ENCODE measurements around the gene ATRNL1.

DNA sequence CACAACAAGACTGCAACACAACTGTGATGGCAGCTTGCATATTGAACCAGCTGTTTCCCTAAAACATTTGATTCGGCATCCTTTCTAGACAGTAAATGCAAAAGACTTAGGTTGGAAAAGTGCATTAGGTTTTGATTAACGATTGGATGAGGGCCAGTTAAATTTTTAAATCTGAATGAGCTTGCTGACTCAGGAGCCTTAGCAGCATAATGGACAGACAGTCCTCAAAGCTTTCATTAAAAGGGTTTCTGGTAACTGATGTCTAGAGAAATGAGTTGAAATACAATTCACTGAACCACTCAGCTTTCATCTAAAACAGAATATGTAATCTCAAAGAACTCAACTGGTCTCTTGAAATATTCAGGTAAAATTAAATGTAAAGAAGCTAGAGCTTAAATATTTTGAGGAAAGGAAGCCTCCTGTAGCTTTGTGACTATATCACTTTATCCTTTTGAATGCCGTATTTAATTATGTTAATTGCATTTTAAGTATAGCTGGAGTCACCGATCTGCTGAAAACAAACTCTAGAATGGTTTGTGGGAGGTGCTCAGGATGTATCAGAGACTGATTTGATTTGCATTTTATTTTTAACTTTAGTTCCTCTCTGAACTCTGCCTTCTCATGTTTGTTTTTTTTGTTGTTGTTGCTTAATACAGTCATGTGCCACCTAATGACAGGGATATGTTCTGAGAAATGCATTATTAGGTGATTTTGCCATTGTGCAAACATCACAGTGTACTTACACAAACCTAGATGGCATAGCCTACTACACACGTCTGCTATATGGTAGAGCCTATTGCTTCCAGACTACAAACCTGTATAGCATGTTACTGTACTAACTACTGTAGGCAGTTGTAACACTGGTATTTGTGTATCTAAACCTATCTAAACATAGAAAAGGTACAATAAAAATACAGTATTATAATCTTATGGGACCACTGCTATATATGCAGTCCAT is 29.2 kb upstream of the ATRNL1 start:
- TF ChIP-seq EZH2 (optimal IDR thresholded peaks at IDR 0.05; ENCODE audit: low read depth, low read length), result no peak
- TF ChIP-seq, protein P1, sequence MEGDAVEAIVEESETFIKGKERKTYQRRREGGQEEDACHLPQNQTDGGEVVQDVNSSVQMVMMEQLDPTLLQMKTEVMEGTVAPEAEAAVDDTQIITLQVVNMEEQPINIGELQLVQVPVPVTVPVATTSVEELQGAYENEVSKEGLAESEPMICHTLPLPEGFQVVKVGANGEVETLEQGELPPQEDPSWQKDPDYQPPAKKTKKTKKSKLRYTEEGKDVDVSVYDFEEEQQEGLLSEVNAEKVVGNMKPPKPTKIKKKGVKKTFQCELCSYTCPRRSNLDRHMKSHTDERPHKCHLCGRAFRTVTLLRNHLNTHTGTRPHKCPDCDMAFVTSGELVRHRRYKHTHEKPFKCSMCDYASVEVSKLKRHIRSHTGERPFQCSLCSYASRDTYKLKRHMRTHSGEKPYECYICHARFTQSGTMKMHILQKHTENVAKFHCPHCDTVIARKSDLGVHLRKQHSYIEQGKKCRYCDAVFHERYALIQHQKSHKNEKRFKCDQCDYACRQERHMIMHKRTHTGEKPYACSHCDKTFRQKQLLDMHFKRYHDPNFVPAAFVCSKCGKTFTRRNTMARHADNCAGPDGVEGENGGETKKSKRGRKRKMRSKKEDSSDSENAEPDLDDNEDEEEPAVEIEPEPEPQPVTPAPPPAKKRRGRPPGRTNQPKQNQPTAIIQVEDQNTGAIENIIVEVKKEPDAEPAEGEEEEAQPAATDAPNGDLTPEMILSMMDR (IDR thresholded peaks at IDR 0.05; ENCODE audit: low read length), result no peak

All from MM.1S (cell line).